GM04503 (cell line): Measurements from ENCODE around the gene TNK1.

Experiments
- DNase-seq: peaks from one replicate; pipeline ENCODE4 v3.0.0-alpha.2; 2012; ENCODE audit warnings: low read depth

Gene TNK1

GRCh38 chr17:7413346-7413985, 32.6 kb downstream of the TNK1 start:
- no peak for DNase-seq

- DNase-seq: no peak
Observed at GRCh38 chr17:7414837-7415236, 33.9 kb downstream of the TNK1 start.

- DNase-seq: no peak
Observed at GRCh38 chr17:7415784-7416183, 34.9 kb downstream of the TNK1 start.

GRCh38 chr17:7416323-7416722, 35.4 kb downstream of the TNK1 start:
- no peak for DNase-seq

GRCh38 chr17:7417056-7417655, 36.3 kb downstream of the TNK1 start:
- DNase-seq: no peak

- DNase-seq: no peak
Observed at GRCh38 chr17:7418472-7419152, 37.7 kb downstream of the TNK1 start.

GRCh38 chr17:7419819-7420610, 39.1 kb downstream of the TNK1 start, which contains the start of gene SPEM1:
TSS of gene SPEM1 (plus strand) at chr17:7420324. CDS start at chr17:7420385, 61 bp downstream.
- no peak for DNase-seq

GRCh38 chr17:7421186-7421585, 40.3 kb downstream of the TNK1 start:
- DNase-seq: no peak

GRCh38 chr17:7423679-7424078, 42.8 kb downstream of the TNK1 start:
- DNase-seq: no peak

GRCh38 chr17:7425316-7425715, 44.4 kb downstream of the TNK1 start, which contains the start of gene SPEM2:
TSS of gene SPEM2 (plus strand) at chr17:7425616. CDS start at chr17:7425689, 73 bp downstream.
- DNase-seq: no peak

- DNase-seq: no peak
Observed at GRCh38 chr17:7425756-7426155, 44.9 kb downstream of the TNK1 start.

GRCh38 chr17:7426203-7426863, 45.4 kb downstream of the TNK1 start:
- no peak for DNase-seq

GRCh38 chr17:7426896-7427489, 46.1 kb downstream of the TNK1 start:
- DNase-seq: no peak

GRCh38 chr17:7427549-7427948, 46.7 kb downstream of the TNK1 start:
- DNase-seq: no peak

- DNase-seq: no peak
Observed at GRCh38 chr17:7428557-7428956, 47.7 kb downstream of the TNK1 start, which contains the start of gene SPEM3. TSS of gene SPEM3 (plus strand) at chr17:7428857. CDS start at chr17:7428903, 46 bp downstream.

GRCh38 chr17:7429722-7430121, 48.8 kb downstream of the TNK1 start:
- DNase-seq: no peak

- DNase-seq: no peak
Observed at GRCh38 chr17:7431231-7431630, 50.3 kb downstream of the TNK1 start.

GRCh38 chr17:7432296-7432695, 51.4 kb downstream of the TNK1 start:
- DNase-seq: no peak

GRCh38 chr17:7435676-7436555, 55.0 kb downstream of the TNK1 start:
- no peak for DNase-seq
